Lower lobe of right lung (tissue), 2 donors: Measurements from ENCODE around the gene ARMC3. TPM values are rescaled to one million over a fixed set of nuclear protein-coding genes. Genes with fewer than 3 reads are reported as not detected.
"Not testable (repeated sequence)": the region's sequence is repeated elsewhere in the genome, so short reads cannot be mapped to it uniquely, and the experiment has no call there.

Experiments used
- ATAC-seq, 2 donors: fragments of 200-7000 bp; cut with Tn5 transposase; one replicate each; pipeline ENCODE4 v1.9.1; 2020 to 2022; ENCODE audit warnings: mild to moderate bottlenecking in 2 of 2, moderate library complexity in 2 of 2
- DNase-seq: peaks from one replicate; pipeline ENCODE4 v3.0.0-alpha.2; 2020
- H3K27ac ChIP-seq: fragments of 200-600 bp; one replicate; pipeline ENCODE4 v1.8.0; 2022
- H3K27me3 ChIP-seq: fragments of 200-600 bp; one replicate; pipeline ENCODE4 v1.8.0; 2022; ENCODE audit warnings: low read depth
- H3K36me3 ChIP-seq: fragments of 200-600 bp; one replicate; pipeline ENCODE4 v1.8.0; 2022; ENCODE audit warnings: mild to moderate bottlenecking
- H3K4me1 ChIP-seq: fragments of 200-600 bp; one replicate; pipeline ENCODE4 v1.8.0; 2022
- H3K4me3 ChIP-seq: fragments of 200-600 bp; one replicate; pipeline ENCODE4 v1.8.0; 2022; ENCODE audit warnings: mild to moderate bottlenecking
- H3K9me3 ChIP-seq: fragments of 200-600 bp; one replicate; pipeline ENCODE4 v1.8.0; 2022
- CTCF ChIP-seq: fragments of 200-600 bp; IDR thresholded peaks from one replicate; pipeline ENCODE4 v1.8.0; 2022; ENCODE audit warnings: antibody characterized with exemption, mild to moderate bottlenecking
- intact Hi-C: fragments of 100-400 bp; cut with DNase I; formaldehyde crosslinking; loops from one replicate; pipeline ENCODE4 v1.11.0; 2022
- total RNA-seq: library from RNA; stranded (reverse); fragmentation: NEBNext Ultra II Directional; extraction: Animal tissue kit (Norgen Biotek cat#: 25700); gene quantifications from one replicate; pipeline ENCODE4 v1.2.1, GENCODE V29; 2021
- donor health status: DM: no; HTN: yes; CAD: no; lungs with severe emphysema.

The ARMC3 gene
- total RNA-seq, 1 donor from 2014 or later: 9.6 TPM

- ATAC-seq (no peak), DNase-seq (no peak)
- Histone ChIP-seq H3K4me1 (no peaks in the 10 kb centered on the region), H3K27me3 (no peaks in the 10 kb centered on the region), H3K9me3 (peaks cover 3% of the 10 kb centered on the region), H3K36me3 (no peaks in the 10 kb centered on the region), H3K4me3 (no peak overlapping the region), H3K27ac (no peak overlapping the region)
- TF ChIP-seq CTCF: no peak
- intact Hi-C loops: no loop called here
Measured at GRCh38 chr10:22897371-22897770, 30.5 kb upstream of the ARMC3 start.

GRCh38 chr10:22899307-22899706 is 28.5 kb upstream of the ARMC3 start:
- H3K4me3 ChIP-seq: no peak overlapping the region
- no peak for DNase-seq
- intact Hi-C loops: no loop called here
- no peaks in the 10 kb centered on the region for H3K27me3 ChIP-seq
- H3K27ac ChIP-seq: no peak overlapping the region
- no peaks in the 10 kb centered on the region for H3K36me3 ChIP-seq
- H3K4me1 ChIP-seq: no peaks in the 10 kb centered on the region
- no peak for ATAC-seq
- no peak for TF ChIP-seq CTCF
- H3K9me3 ChIP-seq: no peaks in the 10 kb centered on the region

GRCh38 chr10:22899775-22900174 is 28.1 kb upstream of the ARMC3 start:
- TF ChIP-seq CTCF: no peak
- H3K36me3 ChIP-seq: no peaks in the 10 kb centered on the region
- no peak overlapping the region for H3K4me3 ChIP-seq
- H3K27ac ChIP-seq: no peak overlapping the region
- intact Hi-C loops: no loop called here
- no peaks in the 10 kb centered on the region for H3K27me3 ChIP-seq
- no peaks in the 10 kb centered on the region for H3K9me3 ChIP-seq
- no peaks in the 10 kb centered on the region for H3K4me1 ChIP-seq
- DNase-seq: no peak
- no peak for ATAC-seq

GRCh38 chr10:22900841-22901601 is 26.8 kb upstream of the ARMC3 start:
- no peaks in the 10 kb centered on the region for H3K27me3 ChIP-seq
- no peak overlapping the region for H3K27ac ChIP-seq
- ATAC-seq: no peak
- TF ChIP-seq CTCF: no peak
- no peaks in the 10 kb centered on the region for H3K4me1 ChIP-seq
- H3K36me3 ChIP-seq: no peaks in the 10 kb centered on the region
- intact Hi-C loops: no loop called here
- H3K9me3 ChIP-seq: no peaks in the 10 kb centered on the region
- H3K4me3 ChIP-seq: no peak overlapping the region
- DNase-seq: no peak

GRCh38 chr10:22902147-22902546 is 25.7 kb upstream of the ARMC3 start:
- H3K27me3 ChIP-seq, ATAC-seq, intact Hi-C loops, H3K36me3 ChIP-seq, H3K4me3 ChIP-seq, H3K9me3 ChIP-seq, H3K4me1 ChIP-seq, H3K27ac ChIP-seq, DNase-seq: not testable (repeated sequence)

GRCh38 chr10:22903694-22904093 is 24.2 kb upstream of the ARMC3 start:
- ATAC-seq: no peak
- no peak for DNase-seq
- TF ChIP-seq CTCF: no peak
- Histone ChIP-seq H3K4me1 (no peaks in the 10 kb centered on the region), H3K27ac (no peak overlapping the region), H3K27me3 (no peaks in the 10 kb centered on the region), H3K4me3 (no peak overlapping the region), H3K9me3 (no peaks in the 10 kb centered on the region), H3K36me3 (no peaks in the 10 kb centered on the region)
- intact Hi-C loops: no loop called here
